GM12878 (cell line): ENCODE results near the gene RNF38. TPM values are rescaled to one million over a fixed set of nuclear protein-coding genes. Genes with fewer than 3 reads are reported as not detected.

ENCODE experiments used
- ATAC-seq: fragments of 200-7000 bp; cut with Tn5 transposase; 3 replicates; pipeline ENCODE4 v1.9.1; 2020; ENCODE audit warnings: mild to moderate bottlenecking, moderate library complexity
- BruUV-seq: library from RNA; stranded (reverse); fragments of 400-500 nt; replicated peaks from 2 replicates; lab custom pipeline; 2021; lab: Mats Ljungman, UMichigan
- CTCF ChIA-PET: fragments of 300-600 bp; sonication (Branson Sonifier 250); formaldehyde crosslinking; extraction: SDS; loops from one replicate; lab custom pipeline; 2021; ENCODE audit warnings: inconsistent platforms; lab: Yijun Ruan, JAX
- POLR2A ChIA-PET: fragments of 350-600 bp; formaldehyde crosslinking; extraction: SDS; loops from one replicate; lab custom pipeline; 2021; ENCODE audit warnings: inconsistent platforms; lab: Charles Lee
- RAD21 ChIA-PET: fragments of 300-600 bp; sonication (Branson Sonifier 250); formaldehyde crosslinking; loops from one replicate; lab custom pipeline; 2023; ENCODE audit warnings: antibody characterized with exemption; ENCODE audit not compliant: unreplicated experiment; lab: Charles Lee
- SMC1A ChIA-PET: fragments of 300-600 bp; sonication (Branson Sonifier 250); formaldehyde crosslinking; loops from one replicate; lab custom pipeline; 2023; ENCODE audit not compliant: unreplicated experiment, uncharacterized antibody; lab: Charles Lee
- DNase-seq: peaks from one replicate; pipeline ENCODE4 v3.0.0-alpha.2; 2011; ENCODE audit warnings: low read depth, low spot score
- FAIRE-seq: peaks from 3 replicates; lab custom pipeline; 2011; peaks lifted over from hg19 to GRCh38; lab: Jason Lieb, UNC
- H2AFZ ChIP-seq: 2 replicates; pipeline ENCODE4 v1.6.0; 2011; ENCODE audit warnings: low read depth, low read length, control low read depth; ENCODE audit not compliant: control insufficient read depth
- H3K27ac ChIP-seq: 2 replicates; pipeline ENCODE4 v1.5.1; 2011; ENCODE audit warnings: control low read depth; ENCODE audit not compliant: control insufficient read depth, insufficient read depth
- H3K27me3 ChIP-seq, 2 experiments: replicated peaks in 1 of 2; 2 replicates each; pipeline versions ENCODE4 v1.6.0 to v1.6.1; 2011; ENCODE audit warnings: low read length in 1 of 2; ENCODE audit not compliant: control insufficient read depth in 2 of 2, insufficient read depth in 2 of 2
- H3K36me3 ChIP-seq, 2 experiments: 2 replicates each; pipeline ENCODE4 v1.5.1; 2011; ENCODE audit warnings: low read length in 1 of 2; ENCODE audit not compliant: control insufficient read depth in 2 of 2, insufficient read depth in 2 of 2
- H3K4me1 ChIP-seq: 2 replicates; pipeline ENCODE4 v1.6.1; 2011; ENCODE audit warnings: mild to moderate bottlenecking, low read length, moderate library complexity, mixed read lengths; ENCODE audit not compliant: control insufficient read depth, insufficient read depth
- H3K4me2 ChIP-seq: 2 replicates; pipeline ENCODE4 v1.6.0; 2011; ENCODE audit warnings: control low read depth; ENCODE audit not compliant: control insufficient read depth, insufficient read depth
- H3K4me3 ChIP-seq: fragments of 200-600 bp; sonication (generic); 2 replicates; pipeline ENCODE4 v1.5.1; 2016
- H3K79me2 ChIP-seq: 2 replicates; pipeline ENCODE4 v1.6.0; 2011; ENCODE audit warnings: low read length; ENCODE audit not compliant: control insufficient read depth, insufficient read depth
- H3K9ac ChIP-seq: 2 replicates; pipeline ENCODE4 v1.8.0; 2011; ENCODE audit warnings: low read length, control low read depth, mixed read lengths; ENCODE audit not compliant: control insufficient read depth, insufficient read depth
- H3K9me3 ChIP-seq: replicated peaks from 3 replicates; pipeline ENCODE4 v1.5.1; 2011; ENCODE audit warnings: mild to moderate bottlenecking, low read length; ENCODE audit not compliant: control insufficient read depth, insufficient read depth
- H4K20me1 ChIP-seq: 2 replicates; pipeline ENCODE4 v1.6.0; 2011; ENCODE audit not compliant: control insufficient read depth, insufficient read depth
- ATF3 ChIP-seq: IDR thresholded peaks from 2 replicates; pipeline ENCODE4 v1.6.1; 2011; ENCODE audit warnings: low read depth, mild to moderate bottlenecking, low read length, moderate library complexity, borderline replicate concordance; ENCODE audit errors: extremely low read depth
- CTCF ChIP-seq, 3 experiments: IDR thresholded peaks in 2 of 3; conservative IDR thresholded peaks in 1 of 3; 2 replicates each; pipeline ENCODE4 v1.5.1; 2011; ENCODE audit warnings: low read depth in 3 of 3, low read length in 3 of 3, mild to moderate bottlenecking in 3 of 3, control low read depth in 2 of 3, moderate library complexity in 2 of 3, inconsistent platforms in 1 of 3, mixed read lengths in 1 of 3; ENCODE audit not compliant: control insufficient read depth in 2 of 3, insufficient read depth in 1 of 3; ENCODE audit errors: extremely low read depth in 1 of 3
- EP300 ChIP-seq, 2 experiments: fragments of 150-350 bp in 1 of 2; IDR thresholded peaks; 2 replicates each; pipeline ENCODE4 v1.6.1; 2011 to 2012; ENCODE audit warnings: low read depth in 2 of 2, low read length in 2 of 2, borderline replicate concordance in 1 of 2, improper control_type of control experiment in 1 of 2, inconsistent platforms in 1 of 2; ENCODE audit not compliant: control insufficient read depth in 1 of 2
- ETV6 ChIP-seq, 2 experiments: fragments of 450-650 bp in 1 of 2; IDR thresholded peaks in 1 of 2; conservative IDR thresholded peaks in 1 of 2; 2 replicates each; pipeline ENCODE4 v1.6.1; 2014; ENCODE audit warnings: antibody characterized with exemption in 1 of 2, borderline replicate concordance in 1 of 2, low read depth in 1 of 2, mild to moderate bottlenecking in 1 of 2, moderate library complexity in 1 of 2
- IRF3 ChIP-seq: fragments of 450-650 bp; IDR thresholded peaks from 2 replicates; pipeline ENCODE4 v1.6.1; 2014; ENCODE audit warnings: mild to moderate bottlenecking
- IRF5 ChIP-seq: fragments of 450-650 bp; IDR thresholded peaks from 2 replicates; pipeline ENCODE4 v1.6.1; 2017; ENCODE audit warnings: borderline replicate concordance
- KAT2A ChIP-seq: conservative IDR thresholded peaks from 2 replicates; pipeline ENCODE4 v1.6.1; 2011; ENCODE audit warnings: low read depth, low read length; ENCODE audit not compliant: control insufficient read depth
- NR2C1 ChIP-seq: fragments of 450-650 bp; IDR thresholded peaks from 2 replicates; pipeline ENCODE4 v1.6.1; 2017; ENCODE audit warnings: antibody characterized with exemption, mild to moderate bottlenecking, moderate library complexity
- PAX5 ChIP-seq: IDR thresholded peaks from 2 replicates; pipeline ENCODE4 v1.6.1; 2011; ENCODE audit warnings: low read depth, low read length, borderline replicate concordance
- POU2F2 ChIP-seq: IDR thresholded peaks from 3 replicates; pipeline ENCODE4 v1.6.1; 2011; ENCODE audit warnings: low read depth, mild to moderate bottlenecking, low read length, borderline replicate concordance
- RAD21 ChIP-seq: IDR thresholded peaks from 2 replicates; pipeline ENCODE4 v1.6.1; 2011; ENCODE audit warnings: mild to moderate bottlenecking, low read depth, low read length, moderate library complexity; ENCODE audit not compliant: insufficient read depth
- SIN3A ChIP-seq: IDR thresholded peaks from 2 replicates; pipeline ENCODE4 v1.6.1; 2012; ENCODE audit warnings: low read depth, low read length, improper control_type of control experiment
- SUPT20H ChIP-seq: IDR thresholded peaks from 2 replicates; pipeline ENCODE4 v1.6.1; 2011; ENCODE audit warnings: low read depth, mild to moderate bottlenecking, low read length, moderate library complexity, borderline replicate concordance; ENCODE audit not compliant: control insufficient read depth
- YY1 ChIP-seq: IDR thresholded peaks from 2 replicates; pipeline ENCODE4 v1.6.1; 2011; ENCODE audit warnings: low read depth, mild to moderate bottlenecking, low read length
- ZBTB33 ChIP-seq: fragments of 450-650 bp; IDR thresholded peaks from 2 replicates; pipeline ENCODE4 v1.6.1; 2017; ENCODE audit warnings: mild to moderate bottlenecking
- ZNF207 ChIP-seq: fragments of 450-650 bp; IDR thresholded peaks from 2 replicates; pipeline ENCODE4 v1.6.1; 2014; ENCODE audit warnings: antibody characterized with exemption, mild to moderate bottlenecking, borderline replicate concordance
- WGBS: methylation state at CpG from one replicate; pipeline ENCODE4 v1.1.6; 2016; ENCODE audit warnings: low lambda C conversion rate; ENCODE audit not compliant: insufficient replicate concordance, insufficient coverage; ENCODE audit errors: missing lambda C conversion rate; 5-methylcytosine and 5-hydroxymethylcytosine counted together
- in situ Hi-C: fragments of 300-500 bp; cut with MboI; formaldehyde crosslinking; loops from 9 replicates; pipeline ENCODE4 v1.14.3; 2018; ENCODE audit warnings: mixed read lengths
- intact Hi-C: fragments of 100-400 bp; cut with micrococcal nuclease; formaldehyde crosslinking; loops from one replicate; pipeline ENCODE4 v1.14.2; 2022; ENCODE audit not compliant: unreplicated experiment
- polyA plus RNA-seq, 11 experiments: library from polyadenylated mRNA; depleted of rRNA in 4 of 11; unstranded in 6 of 11; stranded (reverse) in 5 of 11; fragments of >200 nt; fragmentation: Nextera tagmentation in 4 of 11; fragmentation: Illumina TruSeq in 1 of 11; extraction: Ambion mirVana in 4 of 11; extraction: Trizol in 1 of 11; gene quantifications; 1 replicate in 1 of 11; 2 replicates in 10 of 11; pipeline versions ENCODE4 v1.2.1 to v1.2.3, GENCODE V29; 2011 to 2016; ENCODE audit warnings: inconsistent platforms in 2 of 11, missing spikeins in 2 of 11, low read depth in 1 of 11
- total RNA-seq, 4 experiments: library from RNA; depleted of rRNA in 3 of 4; stranded (reverse); fragments of >200 nt in 3 of 4; fragmentation: Illumina TruSeq in 1 of 4; extraction: Trizol in 1 of 4; gene quantifications; 2 replicates each; pipeline versions ENCODE4 v1.2.1 to v1.2.3, GENCODE V29; 2013 to 2021

Gene RNF38
- total and polyA plus RNA-seq, 10 of the 15 experiments (the other 5 are each of a cell fraction or from before 2014, with no cell fraction given) = 5.1 to 34.7 (median 12.7) TPM

GRCh38 chr9:36297798-36298197, 102.3 kb downstream of the RNF38 start:
- CTCF ChIA-PET = no interaction called here
- DNase-seq (no peak), ATAC-seq (no peak), FAIRE-seq (no peak)
- POLR2A ChIA-PET = no interaction called here
- no peaks in the 10 kb centered on the region for H3K79me2 ChIP-seq
- H3K4me1 ChIP-seq = no peaks in the 10 kb centered on the region
- WGBS = 29% methylated on average over 1 of the region's 2 CpGs
- H2AFZ ChIP-seq = no peak overlapping the region
- no peaks in the 10 kb centered on the region for H3K36me3 ChIP-seq
- no peak for TF ChIP-seq IRF5
- no peak for TF ChIP-seq POU2F2
- no peak for TF ChIP-seq ZBTB33
- no peak for TF ChIP-seq CTCF (IDR thresholded peaks at IDR 0.05 in 2 of 3, conservative IDR thresholded peaks at IDR 0.05 in 1 of 3; ENCODE audit: control insufficient read depth in 2 of 3, extremely low read depth in 1 of 3, insufficient read depth in 1 of 3, low read depth in 3 of 3, low read length in 3 of 3)
- no peak for TF ChIP-seq SUPT20H
- no peak for TF ChIP-seq YY1
- TF ChIP-seq ZNF207 = no peak
- TF ChIP-seq NR2C1 = no peak
- no peak for TF ChIP-seq SIN3A
- TF ChIP-seq ETV6 (conservative IDR thresholded peaks at IDR 0.05 in 1 of 2, IDR thresholded peaks at IDR 0.05 in 1 of 2; ENCODE audit: borderline replicate concordance in 1 of 2, low read depth in 1 of 2) = no peak
- TF ChIP-seq PAX5 = no peak
- TF ChIP-seq EP300 (IDR thresholded peaks at IDR 0.05; ENCODE audit: borderline replicate concordance in 1 of 2, control insufficient read depth in 1 of 2, low read depth in 2 of 2, low read length in 2 of 2) = no peak
- no peak for TF ChIP-seq ATF3
- TF ChIP-seq KAT2A = no peak
- no peak for TF ChIP-seq IRF3
- no peak for TF ChIP-seq RAD21
- H3K27ac ChIP-seq = no peak overlapping the region
- no peaks in the 10 kb centered on the region for H3K9me3 ChIP-seq
- H3K4me3 ChIP-seq = no peak overlapping the region
- SMC1A ChIA-PET = no interaction called here
- no peaks in the 10 kb centered on the region for H3K27me3 ChIP-seq
- in situ Hi-C loops (no loop called here), intact Hi-C loops (no loop called here)
- BruUV-seq = no TSS peak
- RAD21 ChIA-PET = no interaction called here
- H3K9ac ChIP-seq = no peak overlapping the region
- no peaks in the 10 kb centered on the region for H4K20me1 ChIP-seq
- H3K4me2 ChIP-seq = no peak overlapping the region
